Hepatocyte (in vitro differentiated cells): ENCODE results near the gene ERG. TPM values are rescaled to one million over a fixed set of nuclear protein-coding genes. Genes with fewer than 3 reads are reported as not detected.

Source experiments
- DNase-seq: peaks from one replicate; pipeline ENCODE4 v3.0.0-alpha.2; 2016; ENCODE audit warnings: low spot score
- H2AFZ ChIP-seq: fragments of 200-600 bp; sonication (generic); 2 replicates; pipeline ENCODE4 v1.6.0; 2016; ENCODE audit warnings: antibody characterized with exemption, mild to moderate bottlenecking
- H3K27ac ChIP-seq: fragments of 200-600 bp; sonication (generic); 2 replicates; pipeline ENCODE4 v1.5.1; 2016; ENCODE audit warnings: mild to moderate bottlenecking
- H3K27me3 ChIP-seq: fragments of 200-600 bp; sonication (generic); 2 replicates; pipeline ENCODE4 v1.6.1; 2016
- H3K36me3 ChIP-seq: fragments of 200-600 bp; sonication (generic); replicated peaks from 2 replicates; pipeline ENCODE4 v1.5.1; 2016; ENCODE audit warnings: low read depth; ENCODE audit not compliant: insufficient read depth
- H3K4me1 ChIP-seq: fragments of 200-600 bp; sonication (generic); 2 replicates; pipeline ENCODE4 v1.5.1; 2016; ENCODE audit warnings: mild to moderate bottlenecking, moderate library complexity; ENCODE audit not compliant: insufficient read depth
- H3K4me2 ChIP-seq: fragments of 200-600 bp; sonication (generic); 2 replicates; pipeline ENCODE4 v1.6.0; 2016
- H3K4me3 ChIP-seq: fragments of 200-600 bp; sonication (generic); 2 replicates; pipeline ENCODE4 v1.5.1; 2016; ENCODE audit warnings: mild to moderate bottlenecking
- H3K79me2 ChIP-seq: fragments of 200-600 bp; sonication (generic); 2 replicates; pipeline ENCODE4 v1.6.0; 2017; ENCODE audit warnings: mild to moderate bottlenecking
- H3K9me2 ChIP-seq: fragments of 200-600 bp; sonication (generic); replicated peaks from 2 replicates; pipeline ENCODE4 v1.6.0; 2017; ENCODE audit warnings: mild to moderate bottlenecking; ENCODE audit not compliant: insufficient read depth
- H3K9me3 ChIP-seq: fragments of 200-600 bp; sonication (generic); 2 replicates; pipeline ENCODE4 v1.5.1; 2016; ENCODE audit warnings: low read depth, mild to moderate bottlenecking
- H4K20me1 ChIP-seq: fragments of 200-600 bp; sonication (generic); 2 replicates; pipeline ENCODE4 v1.6.0; 2016; ENCODE audit warnings: mild to moderate bottlenecking; ENCODE audit not compliant: insufficient read depth, poor library complexity, severe bottlenecking
- EZH2 ChIP-seq: fragments of 200-600 bp; sonication (generic); IDR thresholded peaks from 2 replicates; pipeline ENCODE4 v1.6.1; 2016; ENCODE audit warnings: antibody characterized with exemption, mild to moderate bottlenecking, borderline replicate concordance
- EZH2phosphoT487 ChIP-seq: fragments of 200-600 bp; sonication (generic); IDR thresholded peaks from one replicate; pipeline ENCODE4 v1.6.1; 2018; ENCODE audit warnings: antibody characterized with exemption, mild to moderate bottlenecking, low read depth, moderate library complexity; ENCODE audit not compliant: unreplicated experiment, severe bottlenecking
- whole genome bisulfite sequencing: methylation state at CpG from one replicate; pipeline ENCODE4 v1.1.6; 2016; ENCODE audit warnings: low lambda C conversion rate; ENCODE audit errors: missing lambda C conversion rate; 5-methylcytosine and 5-hydroxymethylcytosine counted together
- polyA plus RNA-seq: library from polyadenylated mRNA; unstranded; fragments of >200 nt; fragmentation: Nextera tagmentation; extraction: Ambion mirVana; gene quantifications from 2 replicates; pipeline ENCODE4 v1.2.1, GENCODE V29; 2016
- total RNA-seq: library from RNA; depleted of rRNA; stranded (reverse); fragments of >200 nt; gene quantifications from 2 replicates; pipeline ENCODE4 v1.2.3, GENCODE V29; 2014
- TF ChIP-seq, protein P1 (sequence below): fragments of 200-600 bp; sonication (generic); IDR thresholded peaks from 2 replicates; pipeline ENCODE4 v1.5.1; 2016; ENCODE audit warnings: antibody characterized with exemption, mild to moderate bottlenecking; ENCODE audit not compliant: poor library complexity

Gene ERG
- total and polyA plus RNA-seq, 2 experiments from 2014 or later = 2.5 to 5.1 TPM

DNA sequence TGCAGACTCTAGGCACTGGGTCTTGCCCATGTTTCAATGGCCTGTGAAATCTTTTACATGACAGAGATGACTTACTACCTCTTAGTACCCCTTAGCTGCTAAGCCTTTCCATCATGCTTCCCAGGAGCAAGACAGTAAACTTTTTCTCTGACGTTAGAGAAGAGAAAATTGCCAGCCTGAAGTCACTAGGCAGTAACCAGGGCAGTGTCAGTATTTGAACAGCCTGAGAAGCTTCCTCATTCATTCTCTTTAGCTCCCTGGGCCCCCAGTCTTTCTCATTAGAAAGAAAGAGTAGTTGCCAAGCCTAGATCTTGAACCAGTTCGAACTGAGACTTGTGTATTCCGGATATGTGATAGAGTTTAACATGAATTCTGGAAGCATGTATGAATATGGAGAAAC, 99.2 kb downstream of the ERG start:
- WGBS = 77% methylated on average over 3 of the region's 3 CpGs
- Histone ChIP-seq H3K27me3 (no peaks in the 10 kb centered on the region), H3K79me2 (no peaks in the 10 kb centered on the region), H3K9me2 (no peaks in the 10 kb centered on the region), H3K9me3 (no peaks in the 10 kb centered on the region), H4K20me1 (no peaks in the 10 kb centered on the region), H3K36me3 (no peaks in the 10 kb centered on the region), H3K4me1 (no peaks in the 10 kb centered on the region), H3K4me2 (no peak overlapping the region), H2AFZ (no peak overlapping the region), H3K27ac (no peak overlapping the region), H3K4me3 (no peak overlapping the region)
- no peak for DNase-seq
- TF ChIP-seq EZH2phosphoT487 = no peak
- no peak for TF ChIP-seq EZH2
- TF ChIP-seq, protein P1, sequence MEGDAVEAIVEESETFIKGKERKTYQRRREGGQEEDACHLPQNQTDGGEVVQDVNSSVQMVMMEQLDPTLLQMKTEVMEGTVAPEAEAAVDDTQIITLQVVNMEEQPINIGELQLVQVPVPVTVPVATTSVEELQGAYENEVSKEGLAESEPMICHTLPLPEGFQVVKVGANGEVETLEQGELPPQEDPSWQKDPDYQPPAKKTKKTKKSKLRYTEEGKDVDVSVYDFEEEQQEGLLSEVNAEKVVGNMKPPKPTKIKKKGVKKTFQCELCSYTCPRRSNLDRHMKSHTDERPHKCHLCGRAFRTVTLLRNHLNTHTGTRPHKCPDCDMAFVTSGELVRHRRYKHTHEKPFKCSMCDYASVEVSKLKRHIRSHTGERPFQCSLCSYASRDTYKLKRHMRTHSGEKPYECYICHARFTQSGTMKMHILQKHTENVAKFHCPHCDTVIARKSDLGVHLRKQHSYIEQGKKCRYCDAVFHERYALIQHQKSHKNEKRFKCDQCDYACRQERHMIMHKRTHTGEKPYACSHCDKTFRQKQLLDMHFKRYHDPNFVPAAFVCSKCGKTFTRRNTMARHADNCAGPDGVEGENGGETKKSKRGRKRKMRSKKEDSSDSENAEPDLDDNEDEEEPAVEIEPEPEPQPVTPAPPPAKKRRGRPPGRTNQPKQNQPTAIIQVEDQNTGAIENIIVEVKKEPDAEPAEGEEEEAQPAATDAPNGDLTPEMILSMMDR = no peak

DNA sequence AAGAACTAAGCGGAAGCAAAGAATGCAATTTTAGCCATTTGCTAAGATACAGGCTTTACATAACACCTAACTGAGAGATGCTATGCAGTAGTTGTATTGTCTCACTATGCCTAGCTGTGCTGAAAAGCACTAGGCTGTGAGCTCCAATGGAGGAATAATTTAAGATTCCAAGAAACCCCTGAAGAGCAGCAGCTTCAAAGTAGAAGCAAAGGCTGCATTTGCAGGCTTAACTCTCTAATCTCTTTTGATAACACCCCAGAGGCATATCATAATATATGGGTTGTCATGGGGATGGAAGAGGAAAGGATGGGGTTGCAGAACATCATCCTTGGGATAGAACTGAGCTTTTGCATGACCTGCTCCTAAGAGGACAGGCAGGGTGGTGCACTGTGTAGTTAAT, 102.0 kb downstream of the ERG start:
- Histone ChIP-seq H3K27ac (no peak overlapping the region), H3K9me2 (no peaks in the 10 kb centered on the region), H4K20me1 (no peaks in the 10 kb centered on the region), H3K4me3 (no peak overlapping the region), H3K9me3 (no peaks in the 10 kb centered on the region), H3K27me3 (no peaks in the 10 kb centered on the region), H3K36me3 (no peaks in the 10 kb centered on the region), H3K4me2 (no peak overlapping the region), H3K4me1 (no peaks in the 10 kb centered on the region), H2AFZ (no peak overlapping the region), H3K79me2 (no peaks in the 10 kb centered on the region)
- 92% methylated on average over 1 of the region's 1 CpG for WGBS
- TF ChIP-seq EZH2 (no peak), EZH2phosphoT487 (no peak)
- TF ChIP-seq, protein P1 = no peak
- DNase-seq = no peak

DNA sequence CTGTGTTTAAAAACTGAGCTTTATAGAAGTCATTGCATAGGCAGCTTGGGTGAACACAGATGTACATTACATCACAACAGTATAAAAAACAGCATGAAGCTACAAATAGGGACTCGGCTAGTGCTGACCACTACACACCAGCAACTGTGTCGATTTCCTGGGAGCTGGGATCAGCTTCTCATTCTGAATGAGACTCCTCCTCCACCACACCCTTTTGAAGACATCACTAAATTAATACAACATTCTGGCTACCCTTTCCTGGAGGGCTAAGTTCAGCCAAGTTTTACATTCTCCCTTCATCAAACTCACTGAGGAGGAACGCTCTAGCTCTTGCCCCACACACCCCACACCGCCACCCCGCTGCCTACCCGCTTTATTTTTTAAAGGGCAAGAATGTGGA, 102.7 kb downstream of the ERG start:
- H3K4me3 ChIP-seq = no peak overlapping the region
- H3K27me3 ChIP-seq = no peaks in the 10 kb centered on the region
- no peak overlapping the region for H3K27ac ChIP-seq
- H3K79me2 ChIP-seq = no peaks in the 10 kb centered on the region
- no peaks in the 10 kb centered on the region for H3K9me2 ChIP-seq
- no peaks in the 10 kb centered on the region for H3K36me3 ChIP-seq
- no peaks in the 10 kb centered on the region for H3K9me3 ChIP-seq
- no peaks in the 10 kb centered on the region for H3K4me1 ChIP-seq
- H4K20me1 ChIP-seq = no peaks in the 10 kb centered on the region
- no peak for DNase-seq
- H2AFZ ChIP-seq = no peak overlapping the region
- TF ChIP-seq, protein P1 = no peak
- TF ChIP-seq EZH2phosphoT487 (no peak), EZH2 (no peak)
- 88% methylated on average over 6 of the region's 6 CpGs for WGBS
- no peak overlapping the region for H3K4me2 ChIP-seq

DNA sequence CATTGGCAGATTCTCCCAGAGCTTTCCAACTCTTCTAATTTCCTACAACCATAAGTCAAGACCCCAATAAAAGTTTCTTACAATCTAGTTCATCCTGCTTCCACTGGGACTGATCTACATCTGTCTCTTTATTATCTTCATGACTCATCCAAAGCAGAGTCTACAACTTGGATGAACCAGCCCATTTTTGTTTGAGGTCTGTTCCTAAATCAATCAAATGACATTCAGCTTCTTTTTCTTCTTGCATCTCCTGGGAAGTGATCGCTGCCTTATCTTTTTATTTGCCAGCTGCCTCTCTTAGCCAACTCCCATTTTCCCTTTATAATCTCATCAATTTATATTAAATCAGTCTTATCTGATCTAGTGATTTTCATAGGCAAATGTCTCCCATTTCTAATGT, 105.6 kb downstream of the ERG start:
- H4K20me1 ChIP-seq = no peaks in the 10 kb centered on the region
- WGBS = 60% methylated on average over 1 of the region's 1 CpG
- H2AFZ ChIP-seq = no peak overlapping the region

More for the DNA sequence above, 105.6 kb downstream of the ERG start:
- H3K4me3 ChIP-seq = no peak overlapping the region
- H3K27ac ChIP-seq = no peak overlapping the region
- TF ChIP-seq EZH2phosphoT487 (no peak), EZH2 (no peak)
- TF ChIP-seq, protein P1 = no peak
- no peaks in the 10 kb centered on the region for H3K36me3 ChIP-seq
- no peaks in the 10 kb centered on the region for H3K79me2 ChIP-seq
- H3K9me3 ChIP-seq = no peaks in the 10 kb centered on the region
- no peak for DNase-seq
- no peaks in the 10 kb centered on the region for H3K27me3 ChIP-seq
- H3K4me2 ChIP-seq = no peak overlapping the region
- no peaks in the 10 kb centered on the region for H3K9me2 ChIP-seq
- no peaks in the 10 kb centered on the region for H3K4me1 ChIP-seq
